GM18526 (cell line): Measurements from ENCODE around the gene DECR2.

Source experiments
- POLR2A ChIP-seq: IDR thresholded peaks from 3 replicates; pipeline ENCODE4 v1.6.1; 2011; ENCODE audit not compliant: insufficient read length; ENCODE audit errors: extremely low read depth

The DECR2 gene

DNA sequence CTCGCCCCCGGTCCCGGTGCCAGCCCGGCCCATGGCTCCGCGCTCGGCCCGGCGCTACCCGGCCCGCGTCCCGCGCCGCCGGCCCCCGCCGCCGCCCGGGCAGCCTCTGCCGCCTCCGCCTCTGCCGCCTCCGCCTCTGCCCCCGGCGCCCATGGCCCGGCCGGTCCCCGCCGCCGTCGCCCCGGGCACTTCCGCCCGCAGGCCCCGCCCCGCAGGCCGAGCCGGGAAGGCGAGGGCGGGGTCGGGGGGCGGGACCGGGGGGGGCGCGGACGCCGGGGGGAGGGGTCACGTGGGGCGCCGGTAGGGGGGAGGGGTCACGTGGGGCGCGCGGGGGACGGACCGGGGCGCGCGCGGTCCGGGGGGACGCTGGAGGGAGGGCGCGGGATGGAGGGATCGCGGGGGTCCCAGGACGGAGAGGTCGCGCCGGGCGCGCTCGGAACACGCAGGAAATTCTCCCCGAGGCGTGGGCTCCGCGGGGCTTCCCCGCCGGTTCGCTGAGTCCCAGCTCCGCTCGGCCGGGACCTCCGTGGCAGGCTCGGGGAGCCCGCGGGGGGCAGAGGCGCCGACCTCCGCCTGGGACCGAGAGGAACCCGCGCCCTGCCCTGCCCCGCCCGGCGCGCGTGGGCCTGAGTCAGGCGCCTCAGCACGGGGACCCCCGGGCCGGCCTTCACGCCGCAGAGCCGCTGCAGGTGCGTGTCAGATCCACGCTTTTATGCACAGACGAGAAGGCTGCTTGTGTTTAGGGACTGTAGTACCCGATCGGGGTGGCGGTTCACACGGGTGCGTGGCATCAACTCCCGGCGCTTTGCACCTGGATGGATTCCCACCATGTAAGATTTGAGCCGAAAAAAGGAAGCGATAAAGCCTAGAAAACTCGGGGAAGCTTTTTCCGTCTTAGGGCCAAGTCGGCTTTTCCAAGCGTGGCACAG, 19.6 kb upstream of the DECR2 start, which contains the start of gene PGAP6:
Gene PGAP6 (minus strand): TSS at position 190 of the 929 bp plus-strand sequence. CDS start 157 bp downstream, at position 33.
- TF ChIP-seq POLR2A: peak; percentile 64

DNA sequence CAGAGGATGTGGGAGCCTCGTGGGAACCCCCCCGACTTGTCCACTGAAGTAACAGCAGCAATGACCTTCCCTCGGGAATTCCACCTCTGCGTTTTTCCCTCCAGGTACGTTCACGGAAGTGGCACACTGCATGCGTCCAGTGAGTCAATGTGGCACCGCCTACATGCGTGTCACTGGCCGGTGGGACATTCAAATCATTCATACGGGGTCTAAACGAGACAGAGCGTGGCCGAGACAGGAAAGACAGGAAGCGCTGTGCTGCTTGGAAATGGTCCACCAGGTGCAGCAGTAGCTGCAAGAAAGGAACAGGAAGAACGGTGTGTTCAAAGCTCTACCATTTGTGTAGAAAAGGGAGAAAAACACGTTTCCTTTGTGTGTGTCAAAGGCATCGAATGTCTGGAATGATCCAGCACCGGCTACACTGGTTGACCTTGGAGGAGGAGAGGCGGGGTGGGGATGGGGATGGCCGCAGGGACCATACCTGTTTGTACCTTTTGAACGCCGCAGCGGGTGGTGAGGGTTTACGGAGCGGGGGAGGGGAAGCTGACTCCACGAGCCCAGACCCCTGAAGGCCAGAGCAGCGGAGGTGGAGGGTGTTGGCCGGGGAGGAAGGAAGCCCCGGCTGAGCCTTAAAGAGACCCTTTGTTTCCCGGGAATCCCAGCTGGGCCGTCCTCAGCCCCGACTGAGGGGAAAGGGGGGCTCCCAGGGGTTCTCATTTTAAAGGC, 18.2 kb upstream of the DECR2 start:
- TF ChIP-seq POLR2A: peak; percentile 55

DNA sequence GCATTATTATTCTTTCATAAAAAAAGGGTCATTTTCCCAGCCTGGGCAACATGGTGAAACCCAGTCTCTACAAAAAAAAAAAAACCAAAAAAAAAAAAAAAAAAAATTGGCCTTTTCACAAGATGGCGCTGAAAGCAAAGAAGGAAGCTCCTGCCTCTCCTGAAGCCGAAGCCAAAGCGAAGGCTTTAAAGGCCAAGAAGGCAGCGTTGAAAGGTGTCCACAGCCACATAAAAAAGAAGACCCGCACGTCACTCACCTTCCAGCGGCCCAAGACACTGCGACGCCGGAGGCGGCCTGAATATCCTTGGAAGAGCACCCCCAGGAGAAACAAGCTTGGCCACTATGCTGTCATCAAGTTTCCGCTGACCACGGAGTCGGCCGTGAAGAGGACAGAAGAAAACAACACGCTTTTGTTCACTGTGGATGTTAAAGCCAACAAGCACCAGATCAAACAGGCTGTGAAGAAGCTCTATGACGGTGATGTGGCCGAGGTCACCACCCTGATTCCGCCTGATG, 15.0 kb upstream of the DECR2 start:
- no peak for TF ChIP-seq POLR2A

DNA sequence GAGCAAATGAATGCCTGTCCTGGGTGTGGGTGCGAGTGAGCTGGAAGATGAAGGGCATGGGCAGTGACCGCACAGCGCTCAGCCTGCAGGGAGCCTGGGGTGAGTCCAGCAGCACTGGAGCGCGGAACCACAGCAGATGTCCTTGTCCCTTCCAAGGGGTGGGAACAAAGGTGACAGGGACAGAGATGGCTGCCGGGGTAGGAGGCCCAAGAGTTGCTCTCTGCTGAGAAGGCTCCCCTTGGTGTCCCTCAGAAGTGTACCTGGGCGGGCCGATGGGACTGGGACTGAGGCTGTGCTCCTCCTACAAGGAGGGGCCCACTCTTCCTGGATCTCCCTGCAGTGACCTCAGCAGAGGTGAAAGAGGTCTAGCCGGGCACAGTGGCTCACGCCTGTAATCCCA, 12.3 kb upstream of the DECR2 start:
- TF ChIP-seq POLR2A: no peak

DNA sequence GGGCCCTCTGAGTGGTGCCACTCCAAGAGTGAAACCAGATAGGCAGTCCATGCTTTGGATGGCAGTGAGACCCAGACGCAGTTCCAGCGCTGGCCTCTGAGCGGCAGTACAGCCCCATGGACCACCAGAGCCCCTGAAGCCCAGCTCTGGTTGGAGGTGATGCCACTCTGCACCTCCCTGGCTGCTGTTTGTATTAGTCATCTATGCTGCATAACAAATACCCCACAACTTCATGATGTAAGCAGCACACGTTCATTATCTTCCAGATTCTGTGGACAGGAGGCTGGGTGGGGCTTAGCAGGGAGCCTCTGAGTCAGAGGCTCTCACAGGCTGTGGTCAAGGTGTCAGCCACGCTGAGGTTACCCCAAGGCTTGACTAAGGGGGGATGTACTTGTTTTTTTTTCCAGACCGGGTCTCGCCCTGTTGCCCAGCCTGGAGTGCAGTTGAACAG, 9.8 kb upstream of the DECR2 start:
- no peak for TF ChIP-seq POLR2A

DNA sequence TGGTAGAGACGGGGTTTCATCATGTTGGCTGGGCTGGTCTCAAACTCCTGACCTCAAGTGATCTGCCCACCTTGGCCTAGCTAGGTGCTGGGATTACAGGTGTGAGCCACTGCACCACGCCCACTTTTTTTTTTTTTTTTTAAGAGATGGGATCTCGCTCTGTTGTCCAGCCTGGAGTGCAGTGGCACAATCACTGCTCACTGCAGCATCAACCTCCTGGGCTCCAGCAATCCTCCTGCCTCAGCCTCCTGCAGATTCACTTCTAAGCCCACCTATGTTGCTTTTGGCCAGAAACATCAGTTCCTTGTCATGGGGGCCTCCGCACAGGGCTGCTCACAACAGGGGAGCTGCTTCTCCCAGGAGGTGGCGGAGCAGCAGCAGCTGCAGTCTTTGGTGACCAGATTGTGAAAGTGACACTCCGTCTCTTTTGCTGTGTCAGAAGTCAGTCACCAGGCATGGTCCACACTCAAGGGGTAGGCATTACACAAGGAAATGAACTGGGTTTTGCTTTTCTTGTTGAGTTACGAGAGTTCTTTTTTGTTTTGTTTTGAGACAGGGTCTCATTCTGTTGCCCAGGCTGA, 9.1 kb upstream of the DECR2 start:
- no peak for TF ChIP-seq POLR2A

DNA sequence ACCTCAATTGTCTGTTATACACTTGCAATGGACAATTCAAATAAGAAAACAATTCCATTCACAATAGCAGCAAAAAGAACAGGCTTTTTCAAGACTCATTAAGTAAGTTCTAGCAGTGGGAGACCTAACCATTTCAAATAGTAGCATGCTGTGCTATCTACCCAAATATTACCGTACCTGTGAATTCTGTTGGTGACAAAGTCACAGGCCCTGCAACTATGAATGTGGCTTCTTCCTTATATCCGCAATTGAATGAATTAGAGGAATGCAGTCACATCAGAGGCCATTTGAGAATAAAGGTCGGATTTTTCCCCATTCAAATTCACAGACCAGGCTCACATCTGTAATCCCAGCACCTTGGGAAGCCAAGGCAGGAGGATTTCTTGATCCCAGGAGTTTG, 5.5 kb upstream of the DECR2 start:
- TF ChIP-seq POLR2A: no peak

DNA sequence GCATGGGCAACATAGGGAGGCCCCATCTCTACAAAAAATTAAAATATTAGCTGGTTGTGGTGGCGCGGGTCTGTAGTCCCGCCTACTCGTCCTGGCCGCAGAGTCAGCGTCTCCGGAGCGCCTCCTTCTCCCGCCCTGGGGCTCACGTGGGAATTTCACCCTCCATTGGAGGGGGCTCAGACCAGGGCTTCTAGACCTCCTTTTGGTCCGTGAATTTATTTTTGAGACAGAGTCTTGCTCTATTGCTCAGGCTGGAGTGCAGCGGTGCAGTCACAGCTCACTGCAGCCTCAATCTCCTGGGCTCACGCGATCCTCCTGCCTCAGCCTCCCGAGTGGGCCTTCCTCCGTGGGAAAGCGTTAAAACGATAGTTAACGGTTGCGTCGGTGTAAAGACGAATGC, 5.1 kb upstream of the DECR2 start:
- no peak for TF ChIP-seq POLR2A

DNA sequence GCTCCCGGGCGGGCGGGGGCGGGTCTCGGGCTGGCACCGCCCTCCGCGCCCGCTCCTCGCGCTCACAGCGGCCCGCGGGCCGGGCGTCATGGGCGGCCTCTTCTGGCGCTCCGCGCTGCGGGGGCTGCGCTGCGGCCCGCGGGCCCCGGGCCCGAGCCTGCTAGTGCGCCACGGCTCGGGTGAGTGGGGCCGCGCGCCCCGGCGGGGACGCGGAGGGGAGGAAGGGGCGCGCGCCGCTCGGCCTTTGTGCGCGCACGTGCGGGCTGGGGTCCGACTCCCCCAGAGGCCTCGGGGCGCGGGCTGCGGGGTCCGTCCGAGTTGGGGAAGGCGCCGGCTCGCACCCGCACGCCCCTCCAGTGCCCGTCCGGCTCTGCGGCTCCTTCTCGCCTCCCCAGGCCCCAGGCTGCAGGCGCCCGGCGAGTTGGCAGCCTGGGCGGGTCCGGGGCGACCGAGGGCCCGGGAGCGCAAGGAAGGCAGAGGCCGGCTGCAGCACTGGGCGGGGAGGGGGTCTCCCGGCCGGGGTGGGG, 4.5 kb upstream of the DECR2 start, which contains the start of gene NME4:
Gene NME4 (plus strand): TSS at position 65 of the 527 bp plus-strand sequence. CDS start 24 bp downstream, at position 89.
- TF ChIP-seq POLR2A: peak; percentile 38

DNA sequence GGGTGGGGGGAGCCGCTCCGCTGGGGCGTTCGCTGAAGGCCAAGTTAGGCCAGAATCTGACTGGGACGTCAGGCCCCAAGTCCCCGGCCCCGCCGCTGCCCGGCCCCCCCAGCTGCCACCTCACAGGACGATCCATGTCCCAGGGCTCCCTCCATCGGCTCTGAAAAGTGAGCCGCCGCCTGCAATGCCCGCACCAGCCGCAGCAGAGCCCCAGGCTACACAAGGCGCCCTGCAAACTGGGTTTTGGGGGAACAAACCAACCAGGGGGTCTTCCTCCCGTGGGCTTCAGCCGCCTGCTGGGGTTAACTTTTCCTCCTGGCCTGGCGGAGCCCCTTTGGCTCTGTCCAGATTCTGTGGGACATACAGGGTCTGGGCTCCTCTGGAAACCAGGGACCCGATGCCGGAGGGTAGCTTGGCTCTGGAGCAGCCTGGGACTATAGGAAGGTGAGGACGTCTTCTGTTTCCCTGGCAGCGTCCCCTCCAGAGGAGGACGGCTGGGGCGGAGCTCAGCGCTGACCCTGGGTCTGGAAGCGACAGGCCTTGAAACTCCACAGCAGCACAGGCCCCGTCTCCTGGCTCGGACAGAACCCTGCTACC, 3.9 kb upstream of the DECR2 start:
- TF ChIP-seq POLR2A: no peak

DNA sequence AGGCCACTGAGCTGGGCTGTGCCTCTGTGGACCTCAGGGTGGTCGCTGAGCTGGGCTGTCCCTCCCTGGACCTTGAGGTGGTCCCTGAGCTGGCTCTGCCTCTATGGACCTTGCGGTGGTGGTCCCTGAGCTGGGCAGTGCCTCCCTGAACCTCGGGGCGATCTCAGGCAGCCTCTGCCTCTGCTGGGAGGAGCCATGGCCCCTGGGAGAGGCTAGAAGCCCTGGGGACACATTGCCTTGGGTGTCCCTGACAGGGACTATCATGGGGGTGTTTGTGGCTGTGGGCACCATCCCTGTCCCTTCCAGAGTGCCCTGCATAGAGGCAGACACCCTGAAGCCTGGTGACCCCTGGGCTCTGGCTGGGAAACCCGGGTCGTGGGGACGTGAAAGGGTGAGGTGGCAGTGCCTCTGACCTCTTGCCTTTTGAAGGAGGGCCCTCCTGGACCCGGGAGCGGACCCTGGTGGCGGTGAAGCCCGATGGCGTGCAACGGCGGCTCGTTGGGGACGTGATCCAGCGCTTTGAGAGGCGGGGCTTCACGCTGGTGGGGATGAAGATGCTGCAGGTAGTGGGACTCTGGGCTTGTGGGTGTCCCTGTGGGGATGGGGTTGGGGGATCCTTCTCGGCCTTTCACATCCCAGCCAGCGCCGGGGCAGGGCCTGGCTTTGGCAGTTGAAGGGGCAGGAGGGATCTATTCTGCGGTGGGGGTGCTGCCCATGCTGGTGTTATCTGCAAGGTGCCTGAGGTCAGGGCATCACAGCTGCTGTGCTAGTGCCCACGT, 2.9 kb upstream of the DECR2 start:
- TF ChIP-seq POLR2A: no peak

DNA sequence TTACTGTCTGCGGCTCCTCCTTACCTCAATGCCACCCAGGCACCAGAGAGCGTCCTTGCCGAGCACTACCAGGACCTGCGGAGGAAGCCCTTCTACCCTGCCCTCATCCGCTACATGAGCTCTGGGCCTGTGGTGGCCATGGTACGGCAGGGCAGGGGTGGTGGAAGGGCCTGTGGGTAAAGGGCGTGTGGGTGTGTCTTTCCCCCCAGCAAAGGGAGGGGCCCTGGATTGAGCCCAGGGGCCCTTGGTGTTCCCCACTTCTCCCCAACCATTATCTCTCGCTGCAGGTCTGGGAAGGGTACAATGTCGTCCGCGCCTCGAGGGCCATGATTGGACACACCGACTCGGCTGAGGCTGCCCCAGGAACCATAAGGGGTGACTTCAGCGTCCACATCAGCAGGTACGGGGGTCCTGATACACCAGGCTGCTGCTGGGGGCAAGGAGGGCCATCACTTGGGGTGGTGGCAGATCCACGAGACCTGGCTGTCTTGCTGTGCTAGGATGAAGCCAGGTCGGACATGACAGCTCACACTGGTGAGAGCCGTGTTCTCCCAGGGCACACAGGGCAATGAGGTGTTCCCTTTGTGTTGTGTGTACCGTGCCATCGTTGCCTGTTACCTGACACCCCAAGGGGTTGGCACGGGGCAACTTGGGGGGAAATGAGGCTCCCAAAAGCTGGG, 2.2 kb upstream of the DECR2 start:
- TF ChIP-seq POLR2A: no peak

DNA sequence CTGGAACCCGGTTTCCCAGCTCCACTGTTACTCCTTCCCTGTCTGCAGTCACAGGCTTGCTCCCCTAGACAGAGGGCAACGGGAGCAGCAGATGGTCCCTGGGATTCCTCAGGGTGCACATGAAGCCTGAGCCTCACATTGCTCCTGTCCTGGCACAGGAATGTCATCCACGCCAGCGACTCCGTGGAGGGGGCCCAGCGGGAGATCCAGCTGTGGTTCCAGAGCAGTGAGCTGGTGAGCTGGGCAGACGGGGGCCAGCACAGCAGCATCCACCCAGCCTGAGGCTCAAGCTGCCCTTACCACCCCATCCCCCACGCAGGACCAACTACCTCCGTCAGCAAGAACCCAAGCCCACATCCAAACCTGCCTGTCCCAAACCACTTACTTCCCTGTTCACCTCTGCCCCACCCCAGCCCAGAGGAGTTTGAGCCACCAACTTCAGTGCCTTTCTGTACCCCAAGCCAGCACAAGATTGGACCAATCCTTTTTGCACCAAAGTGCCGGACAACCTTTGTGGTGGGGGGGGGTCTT, 1.6 kb upstream of the DECR2 start:
- TF ChIP-seq POLR2A: no peak
